SIG-M5 treated with dmso at 0.1 percent for 504 hours (cell line): Measurements from ENCODE around the gene SLC26A2.

Experiments
- DNase-seq: peaks from one replicate; lab custom pipeline; 2025; ENCODE audit not compliant: unreplicated experiment; lab: John Stamatoyannopoulos, UW

SLC26A2 gene

GRCh38 chr5:149961186-149961685 lies 678 bp downstream of the SLC26A2 start:
- DNase-seq: no peak

GRCh38 chr5:149961957-149962409 lies 1.4 kb downstream of the SLC26A2 start:
- peak; percentile 66 for DNase-seq

GRCh38 chr5:149962601-149963300 lies 2.2 kb downstream of the SLC26A2 start:
- DNase-seq: no peak

DNA sequence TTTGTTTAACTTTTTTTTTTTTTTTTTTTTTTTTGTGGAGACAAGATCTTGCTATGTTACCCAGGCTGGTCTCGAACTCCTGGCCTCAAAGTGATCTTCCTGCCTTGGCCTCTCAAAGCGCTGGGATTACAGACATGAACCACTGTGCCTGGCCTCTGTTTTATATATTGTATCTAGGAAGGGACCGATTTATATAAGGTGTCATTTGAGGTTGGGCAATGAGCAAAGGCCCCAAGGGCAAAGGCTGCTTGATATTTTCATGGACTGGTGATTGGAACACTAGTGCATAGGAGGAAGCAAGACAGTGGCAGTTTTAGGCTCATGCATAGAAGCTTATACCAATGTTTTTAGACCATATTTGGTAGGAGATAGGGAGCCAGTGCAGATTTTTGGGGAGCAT lies 3.2 kb downstream of the SLC26A2 start:
- no peak for DNase-seq

- no peak for DNase-seq
Observed at GRCh38 chr5:149966946-149967345, 6.4 kb downstream of the SLC26A2 start.

GRCh38 chr5:149969181-149969930 lies 8.8 kb downstream of the SLC26A2 start:
- no peak for DNase-seq

GRCh38 chr5:149975409-149975808 lies 14.9 kb downstream of the SLC26A2 start:
- DNase-seq: no peak

GRCh38 chr5:149979896-149980295 lies 19.3 kb downstream of the SLC26A2 start:
- DNase-seq: no peak

GRCh38 chr5:149981206-149981605 lies 20.6 kb downstream of the SLC26A2 start:
- no peak for DNase-seq

DNA sequence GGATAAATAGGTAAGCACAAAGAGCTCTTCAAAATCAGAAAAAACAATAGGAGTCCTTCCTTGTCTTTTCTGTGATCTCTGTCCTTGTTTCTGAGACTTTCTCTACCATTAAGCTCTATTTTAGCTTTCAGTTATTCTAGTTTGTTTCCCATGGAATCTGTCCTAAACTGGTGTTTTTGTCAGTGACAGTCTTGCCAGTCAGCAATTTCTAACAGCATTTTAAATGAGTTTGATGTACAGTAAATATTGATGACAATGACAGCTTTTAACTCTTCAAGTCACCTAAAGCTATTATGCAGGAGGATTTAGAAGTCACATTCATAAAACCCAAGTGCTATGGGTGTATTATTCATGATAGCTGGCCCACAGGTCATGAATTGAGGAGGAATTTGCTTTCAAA lies 21.9 kb downstream of the SLC26A2 start:
- DNase-seq: no peak

DNA sequence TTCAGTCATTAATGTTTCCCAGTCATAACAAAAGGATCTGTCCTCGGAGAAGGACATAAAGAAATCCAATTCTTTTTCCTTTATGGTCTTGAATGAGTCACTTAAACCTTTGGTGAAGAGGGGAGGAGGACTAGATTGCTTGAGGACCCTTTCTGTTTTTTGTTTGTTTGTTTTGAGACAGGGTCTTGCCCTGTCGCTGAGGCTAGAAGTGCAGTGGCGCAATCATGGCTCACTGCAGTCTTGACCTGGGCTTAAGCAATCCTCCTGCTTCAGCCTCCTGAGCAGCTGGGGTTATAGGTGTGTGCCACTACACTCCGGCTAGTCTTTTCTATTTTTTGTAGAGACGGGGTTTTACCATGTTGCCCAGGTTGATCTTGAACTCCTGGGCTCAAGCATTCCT lies 27.6 kb downstream of the SLC26A2 start:
- DNase-seq: no peak

DNA sequence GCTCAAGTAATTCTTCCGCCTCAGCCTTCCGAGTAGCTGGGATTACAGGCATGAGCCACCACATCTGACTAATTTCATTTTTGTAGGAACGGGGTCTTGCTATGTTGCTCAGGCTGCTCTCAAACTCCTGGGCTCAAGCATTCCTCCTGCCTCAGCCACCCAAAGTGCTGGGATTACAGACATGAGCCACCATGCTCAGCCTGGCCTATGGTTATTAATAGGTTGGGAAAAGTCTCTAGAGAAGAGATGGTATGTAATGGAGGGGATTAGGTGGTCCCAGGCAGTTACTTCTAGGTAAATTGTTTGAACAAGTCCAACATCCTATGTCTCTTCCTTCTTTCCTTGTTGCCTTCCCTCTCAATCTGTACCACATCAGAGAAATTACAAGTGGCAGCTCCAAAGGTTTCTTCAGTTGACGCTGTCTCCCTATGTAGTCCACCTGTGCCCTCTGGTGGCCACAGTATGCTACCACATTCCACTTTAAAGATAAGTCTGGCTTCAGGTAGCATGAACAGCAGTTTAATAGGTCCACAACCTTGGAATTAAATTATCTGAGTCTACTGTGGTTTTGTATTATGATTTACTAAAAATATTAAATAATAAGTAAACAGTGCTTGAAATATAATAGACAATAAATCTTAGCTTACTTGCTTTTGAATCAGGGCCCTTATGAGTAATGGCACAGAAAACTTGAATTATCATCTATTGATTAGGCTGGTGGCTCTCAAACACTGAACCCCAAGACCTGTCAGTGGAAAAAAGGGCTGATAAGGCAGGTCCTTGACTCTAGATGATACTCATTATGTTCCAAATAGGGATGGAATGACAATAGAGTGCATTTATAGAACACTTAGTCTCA lies 30.2 kb downstream of the SLC26A2 start:
- peak; percentile 77 for DNase-seq

DNA sequence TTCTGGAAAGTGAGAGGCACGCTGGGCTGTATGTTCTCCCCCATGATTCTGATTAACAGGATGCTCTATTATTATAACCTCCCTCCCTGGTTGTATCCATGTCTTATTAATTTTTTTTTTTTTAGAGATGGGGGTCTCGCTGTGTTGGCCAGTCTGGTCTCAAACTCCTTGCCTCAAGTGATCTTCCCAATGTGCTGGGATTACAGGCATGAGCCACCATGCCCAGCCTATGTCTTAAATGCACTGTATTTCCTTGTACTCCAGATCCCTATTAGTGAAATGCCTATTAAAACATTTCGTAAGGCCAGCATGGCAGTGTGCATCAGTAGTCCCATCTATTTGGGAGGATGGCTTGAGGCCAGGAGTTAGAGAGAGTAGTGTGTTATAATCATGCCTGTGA lies 32.9 kb downstream of the SLC26A2 start:
- DNase-seq: no peak

DNA sequence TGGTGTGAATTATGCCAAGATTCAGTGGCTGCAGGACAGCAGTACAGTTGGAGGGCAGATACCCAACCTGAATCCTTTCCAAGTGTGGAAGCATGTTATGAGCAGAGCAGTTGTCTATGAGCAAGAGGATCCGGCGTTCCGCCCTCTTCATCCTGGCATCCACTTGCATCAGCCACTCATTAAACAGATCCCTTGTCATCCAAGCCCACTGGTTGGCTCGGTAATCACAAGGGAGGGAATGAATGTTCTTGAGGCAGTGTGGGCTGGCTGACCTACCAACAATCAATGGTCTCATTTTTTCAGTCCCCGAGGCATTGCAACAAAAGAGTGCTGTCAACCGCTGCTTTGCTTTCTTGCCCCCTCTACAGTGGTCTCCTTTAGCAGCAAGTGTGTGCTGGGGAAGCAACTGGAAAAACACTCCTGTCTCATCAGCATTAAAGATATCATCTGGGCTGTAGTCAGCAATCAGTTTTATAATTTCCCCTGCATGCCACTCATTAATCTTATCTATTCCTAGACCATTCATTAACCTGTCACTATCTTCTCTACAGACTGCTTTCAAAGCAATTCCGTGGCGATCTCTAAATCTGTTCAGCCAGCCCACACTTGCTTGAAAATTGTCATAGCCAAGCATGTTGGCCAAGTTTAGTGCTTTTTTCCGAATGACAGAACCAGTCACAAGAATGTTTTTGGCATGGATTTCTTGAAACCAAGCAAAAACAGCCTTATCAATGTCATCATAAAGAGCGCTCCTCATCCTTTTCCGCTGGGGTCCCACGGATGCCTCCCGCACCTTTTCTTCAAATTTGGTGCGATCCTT lies 35.0 kb downstream of the SLC26A2 start:
- no peak for DNase-seq

- DNase-seq: no peak
Observed at GRCh38 chr5:149996205-149996890, 35.8 kb downstream of the SLC26A2 start.

DNA sequence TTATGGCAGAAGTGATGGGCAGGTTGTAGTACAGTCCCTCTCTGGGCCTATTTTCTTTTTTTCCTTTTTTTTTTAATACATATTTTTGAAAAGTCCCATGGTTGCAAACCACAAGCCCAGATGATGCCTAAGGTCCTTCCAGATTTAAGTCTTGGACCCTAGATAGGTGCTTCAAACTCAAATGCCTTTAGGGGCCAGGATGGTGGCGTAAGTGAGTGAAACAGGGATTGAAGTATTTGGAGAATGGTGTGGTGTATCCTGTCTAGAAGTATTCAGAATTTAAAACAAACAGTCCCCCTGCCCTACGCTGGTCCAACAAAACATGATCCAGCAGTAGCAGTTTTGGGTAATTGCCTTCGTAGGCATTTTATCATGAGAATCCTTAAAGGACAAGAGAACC lies 37.7 kb downstream of the SLC26A2 start:
- no peak for DNase-seq

DNA sequence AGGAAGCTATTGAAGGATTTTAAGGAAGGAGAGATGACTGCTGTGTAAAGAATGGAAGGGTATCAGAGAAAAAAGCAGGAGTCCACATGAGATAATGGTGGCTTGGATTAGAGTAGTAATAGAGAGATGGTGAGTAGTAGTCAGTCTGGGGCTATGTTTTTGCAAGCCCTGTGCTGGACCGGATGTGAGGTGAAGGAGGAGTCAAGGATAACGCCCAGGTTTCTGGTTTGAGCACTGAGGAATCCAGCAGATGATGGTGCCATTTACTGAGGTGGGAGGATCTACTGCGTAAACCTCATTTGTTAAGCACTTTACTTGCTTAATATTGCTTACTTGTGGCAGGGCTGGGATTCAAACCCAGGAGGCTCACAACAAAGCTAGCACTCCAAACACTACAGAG lies 38.8 kb downstream of the SLC26A2 start:
- DNase-seq: no peak

- DNase-seq: no peak
Observed at GRCh38 chr5:149999866-150000255, 39.3 kb downstream of the SLC26A2 start.

DNA sequence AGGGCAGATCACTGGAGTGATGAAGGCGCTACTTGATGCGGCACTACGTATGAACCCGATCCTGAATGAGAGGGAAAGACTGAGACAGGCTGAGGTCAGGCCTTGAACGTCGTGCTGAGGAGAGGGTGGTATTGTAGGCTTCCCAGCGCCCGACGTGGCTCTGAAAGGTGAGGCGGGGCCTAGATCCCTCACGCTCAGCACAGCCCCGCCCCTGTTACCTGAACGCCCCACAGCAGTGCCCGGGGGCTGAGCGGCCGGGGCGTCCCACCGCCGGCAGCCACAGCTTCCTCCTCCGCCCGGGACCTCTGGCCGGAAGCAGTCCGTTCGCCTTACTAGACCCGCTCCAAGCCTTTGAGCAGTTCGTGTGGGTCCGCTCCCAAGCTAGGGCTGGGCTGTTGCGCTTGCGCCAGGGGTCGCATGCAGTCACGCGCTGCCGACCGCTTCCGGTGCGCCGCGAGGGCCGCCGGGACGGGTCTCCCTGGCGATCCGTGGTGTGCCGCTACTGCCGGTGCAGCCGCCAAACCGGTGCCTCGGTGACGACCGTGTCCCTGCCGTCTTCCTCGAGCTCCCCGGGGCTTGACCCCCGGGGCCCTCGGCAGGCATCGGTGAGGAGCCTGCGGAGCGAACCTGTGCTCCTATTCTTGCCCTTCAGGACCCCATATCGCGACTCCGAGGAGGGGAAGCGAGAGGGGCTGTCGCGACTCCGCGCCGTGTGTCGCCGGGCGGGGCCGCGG lies 39.9 kb downstream of the SLC26A2 start, which contains the start of the genes HMGXB3 and TIGD6:
TSS of gene HMGXB3 (plus strand) at position 484 of the 734 bp plus-strand sequence. CDS start 4,114 bp downstream, outside the sequence.
TSS of gene TIGD6 (minus strand) at position 399 of the 734 bp plus-strand sequence. CDS start 4,306 bp downstream, outside the sequence.
- DNase-seq: peak; percentile 92
